Sigmoid colon (tissue), 4 donors: ENCODE measurements around the gene CCDC78.

Experiments used
- POLR2A ChIP-seq, 2 donors: fragments of 450-650 bp; IDR thresholded peaks; one replicate each; pipeline ENCODE4 v1.6.1; 2016; ENCODE audit warnings: antibody characterized with exemption in 2 of 2, mild to moderate bottlenecking in 2 of 2, moderate library complexity in 2 of 2
- POLR2AphosphoS5 ChIP-seq, 4 donors: sonication (generic); formaldehyde crosslinking; IDR thresholded peaks; one replicate each; pipeline ENCODE4 v1.6.1; 2017; ENCODE audit warnings: antibody characterized with exemption in 4 of 4
- TF ChIP-seq, protein P1 (sequence below), 4 experiments: fragments of 450-650 bp in 3 of 4; fragments of 200-600 bp in 1 of 4; IDR thresholded peaks; one replicate each; pipeline ENCODE4 v1.5.1; 2016 to 2019; ENCODE audit warnings: antibody characterized with exemption in 4 of 4, mild to moderate bottlenecking in 3 of 4, moderate library complexity in 2 of 4

DNA sequence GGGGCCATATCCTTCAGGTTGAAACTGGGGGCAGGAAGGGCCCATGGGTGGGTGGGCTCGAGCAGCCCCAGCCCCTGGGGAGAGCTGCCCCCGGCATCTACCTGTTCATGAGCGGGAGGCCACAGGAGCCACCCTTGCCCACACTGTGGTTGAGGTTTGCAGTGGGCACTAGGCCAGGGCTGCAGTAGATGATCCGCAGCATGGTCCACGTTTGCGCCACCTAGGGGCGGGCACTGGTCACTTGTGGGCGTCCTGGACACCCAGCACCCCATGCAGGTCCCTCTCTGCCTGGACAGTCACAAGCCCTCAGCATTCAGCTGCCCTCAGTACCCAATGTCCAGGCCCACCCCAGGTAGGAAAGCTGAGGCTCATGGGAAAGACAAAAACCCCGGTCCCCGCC is 40.3 kb downstream of the CCDC78 start:
- TF ChIP-seq, protein P1, sequence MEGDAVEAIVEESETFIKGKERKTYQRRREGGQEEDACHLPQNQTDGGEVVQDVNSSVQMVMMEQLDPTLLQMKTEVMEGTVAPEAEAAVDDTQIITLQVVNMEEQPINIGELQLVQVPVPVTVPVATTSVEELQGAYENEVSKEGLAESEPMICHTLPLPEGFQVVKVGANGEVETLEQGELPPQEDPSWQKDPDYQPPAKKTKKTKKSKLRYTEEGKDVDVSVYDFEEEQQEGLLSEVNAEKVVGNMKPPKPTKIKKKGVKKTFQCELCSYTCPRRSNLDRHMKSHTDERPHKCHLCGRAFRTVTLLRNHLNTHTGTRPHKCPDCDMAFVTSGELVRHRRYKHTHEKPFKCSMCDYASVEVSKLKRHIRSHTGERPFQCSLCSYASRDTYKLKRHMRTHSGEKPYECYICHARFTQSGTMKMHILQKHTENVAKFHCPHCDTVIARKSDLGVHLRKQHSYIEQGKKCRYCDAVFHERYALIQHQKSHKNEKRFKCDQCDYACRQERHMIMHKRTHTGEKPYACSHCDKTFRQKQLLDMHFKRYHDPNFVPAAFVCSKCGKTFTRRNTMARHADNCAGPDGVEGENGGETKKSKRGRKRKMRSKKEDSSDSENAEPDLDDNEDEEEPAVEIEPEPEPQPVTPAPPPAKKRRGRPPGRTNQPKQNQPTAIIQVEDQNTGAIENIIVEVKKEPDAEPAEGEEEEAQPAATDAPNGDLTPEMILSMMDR (IDR thresholded peaks at IDR 0.05) = no peak
- TF ChIP-seq POLR2AphosphoS5 (IDR thresholded peaks at IDR 0.05) (no peak), POLR2A (IDR thresholded peaks at IDR 0.05) (no peak)
